Measurements from ENCODE around the gene MRPL4.

The MRPL4 gene

DNA sequence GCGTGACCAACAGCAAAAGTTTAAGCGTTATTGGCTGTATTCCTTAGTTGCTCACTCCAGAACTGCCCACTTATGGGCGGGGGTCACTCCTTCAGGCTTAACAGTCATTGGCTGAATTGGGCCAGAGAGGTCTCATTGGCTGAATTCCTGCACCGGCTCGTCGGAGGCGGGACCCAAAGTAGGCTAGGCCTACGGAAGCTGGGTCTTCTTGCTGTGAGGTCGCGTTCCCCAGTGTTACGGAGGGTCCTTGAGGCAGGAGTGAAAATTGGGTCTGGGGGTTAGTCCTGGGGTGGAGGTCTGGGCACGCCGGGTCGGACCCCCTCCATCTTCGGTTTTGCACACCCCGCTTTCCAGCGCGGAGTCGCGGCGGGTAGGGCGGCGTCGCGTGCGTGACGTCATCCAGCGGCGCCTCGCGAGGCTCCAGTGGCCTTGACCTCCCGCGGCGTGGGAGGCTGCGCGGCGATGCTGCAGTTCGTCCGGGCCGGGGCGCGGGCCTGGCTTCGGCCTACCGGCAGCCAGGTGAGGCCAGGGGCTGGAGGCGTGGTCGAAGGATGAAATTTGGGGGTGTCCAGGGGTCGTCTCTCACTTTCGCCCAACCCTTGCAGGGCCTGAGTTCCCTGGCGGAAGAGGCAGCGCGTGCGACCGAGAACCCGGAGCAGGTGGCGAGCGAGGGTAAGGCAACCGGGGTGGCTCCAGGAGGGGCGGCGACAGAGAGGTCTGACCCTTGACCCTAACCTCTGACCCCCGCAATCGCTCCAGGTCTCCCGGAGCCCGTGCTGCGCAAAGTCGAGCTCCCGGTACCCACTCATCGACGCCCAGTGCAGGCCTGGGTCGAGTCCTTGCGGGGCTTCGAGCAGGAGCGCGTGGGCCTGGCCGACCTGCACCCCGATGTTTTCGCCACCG, at the start of gene MRPL4:
TSS of gene MRPL4 (plus strand) at position 423 of the 903 bp plus-strand sequence. CDS start at position 463, 40 bp downstream.
- peak; percentile 83 to 90 for DNase-seq (ENCODE audit: extremely low read depth in 1 of 2, low read depth in 1 of 2)

DNA sequence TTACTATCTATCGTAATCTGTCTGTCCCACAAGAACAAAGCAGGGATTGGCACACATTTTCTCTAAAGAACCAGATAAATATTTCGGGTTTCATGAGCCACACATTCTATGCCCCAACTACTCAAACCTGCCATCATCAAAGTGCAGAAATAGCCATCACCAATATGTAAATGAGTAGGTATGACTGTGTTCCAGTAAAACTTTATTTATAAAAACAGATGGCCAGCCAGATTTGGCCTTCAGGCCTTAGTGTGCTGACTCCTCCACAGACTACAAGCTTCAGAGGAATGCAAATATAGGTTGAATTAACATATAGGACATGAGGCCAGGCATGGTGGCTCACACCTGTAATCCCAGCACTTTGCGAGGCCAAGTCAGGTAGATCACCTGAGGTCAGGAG, 48.3 kb upstream of the MRPL4 start:
- DNase-seq (ENCODE audit: extremely low read depth in 1 of 2, low read depth in 1 of 2), result no peak

DNA sequence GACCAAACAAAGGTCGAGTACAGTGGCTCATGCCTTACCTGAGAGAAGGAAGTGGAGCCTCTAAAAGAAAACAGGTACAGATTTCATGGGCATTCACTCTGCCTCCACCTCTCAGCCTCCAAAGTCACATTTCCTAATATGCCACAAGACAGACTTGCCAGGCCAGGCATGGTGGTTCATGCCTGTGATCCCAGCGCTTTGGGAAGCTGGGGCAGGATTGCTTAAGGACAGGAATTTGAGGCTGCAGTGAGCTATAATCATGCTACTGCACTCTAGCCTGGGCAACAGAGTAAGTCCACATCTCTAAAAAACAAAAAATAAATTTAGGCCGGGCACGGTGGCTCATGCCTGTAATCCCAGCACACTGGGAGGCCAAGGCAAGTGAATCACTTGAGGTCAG, 46.4 kb upstream of the MRPL4 start:
- DNase-seq (ENCODE audit: extremely low read depth in 1 of 2, low read depth in 1 of 2), result no peak

DNA sequence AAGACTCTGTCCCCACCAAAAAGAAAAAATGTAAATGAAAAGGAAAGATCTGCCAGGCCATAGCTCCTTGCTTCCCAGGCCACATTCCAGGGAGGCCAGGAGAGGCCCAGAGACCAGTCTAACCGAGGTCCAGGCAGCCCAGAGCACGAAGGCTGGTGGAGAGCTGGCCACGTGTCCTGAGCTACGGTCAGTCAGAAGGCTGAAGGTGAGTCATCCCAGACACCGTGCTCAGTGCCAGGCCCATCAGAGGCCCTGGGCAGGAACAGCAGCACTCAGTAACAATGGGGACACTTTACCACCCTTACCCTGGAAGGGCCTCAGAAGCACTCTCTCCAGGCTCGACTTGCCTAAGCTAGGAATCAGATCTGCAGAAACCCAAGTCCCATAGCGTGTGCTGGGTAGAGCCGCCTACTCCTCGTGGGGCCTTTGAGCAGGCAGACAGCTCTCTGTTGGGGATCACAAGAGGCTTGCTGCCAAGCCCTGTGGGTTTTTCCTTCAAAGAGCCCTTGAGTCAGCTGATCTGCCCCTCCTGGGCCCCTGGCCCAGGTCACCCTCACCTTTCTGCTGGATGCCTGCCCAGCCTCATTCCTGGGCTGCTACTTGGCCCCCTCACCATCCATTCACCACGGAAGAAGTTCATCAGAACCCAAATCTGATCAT, 45.7 kb upstream of the MRPL4 start:
- DNase-seq (ENCODE audit: extremely low read depth in 1 of 2, low read depth in 1 of 2), result no peak

DNA sequence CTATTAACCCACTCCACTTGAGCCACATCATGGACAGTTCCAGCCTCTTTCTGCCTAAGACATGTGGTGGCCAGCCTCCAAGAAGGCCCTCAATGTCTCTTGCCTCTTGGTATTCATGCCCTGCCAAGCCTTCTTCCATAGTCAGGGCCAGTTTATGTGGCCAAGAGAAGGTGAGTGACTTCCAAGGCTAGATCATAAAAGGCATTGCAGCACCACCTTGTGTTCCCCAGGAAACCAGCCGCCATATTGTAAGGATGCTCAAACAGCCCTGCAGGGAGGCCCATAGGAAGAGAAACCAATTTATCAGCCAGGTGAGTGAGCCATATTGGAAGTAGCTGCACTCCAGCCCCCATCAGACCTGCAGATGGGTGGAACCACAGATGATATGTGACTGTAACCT, 45.0 kb upstream of the MRPL4 start:
- no peak for DNase-seq (ENCODE audit: extremely low read depth in 1 of 2, low read depth in 1 of 2)

DNA sequence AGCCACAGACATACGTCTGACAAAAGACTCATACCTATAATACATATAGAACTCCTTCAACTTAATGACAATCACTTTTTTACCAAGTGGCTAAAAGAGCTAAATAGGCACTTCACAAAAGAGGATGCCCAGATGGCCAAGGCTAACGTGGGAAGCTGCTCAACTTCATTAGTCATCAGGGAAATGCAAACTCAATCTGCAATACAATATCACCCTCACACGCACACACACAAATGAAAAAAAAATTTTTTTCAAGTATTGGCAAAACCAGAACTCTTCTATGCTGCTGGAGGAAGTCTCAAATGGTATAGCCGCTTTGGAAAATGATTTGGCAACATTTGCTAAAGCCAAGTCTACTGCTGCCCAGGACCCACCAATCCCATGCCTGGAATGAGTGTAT, 42.7 kb upstream of the MRPL4 start:
- no peak for DNase-seq (ENCODE audit: extremely low read depth in 1 of 2, low read depth in 1 of 2)

DNA sequence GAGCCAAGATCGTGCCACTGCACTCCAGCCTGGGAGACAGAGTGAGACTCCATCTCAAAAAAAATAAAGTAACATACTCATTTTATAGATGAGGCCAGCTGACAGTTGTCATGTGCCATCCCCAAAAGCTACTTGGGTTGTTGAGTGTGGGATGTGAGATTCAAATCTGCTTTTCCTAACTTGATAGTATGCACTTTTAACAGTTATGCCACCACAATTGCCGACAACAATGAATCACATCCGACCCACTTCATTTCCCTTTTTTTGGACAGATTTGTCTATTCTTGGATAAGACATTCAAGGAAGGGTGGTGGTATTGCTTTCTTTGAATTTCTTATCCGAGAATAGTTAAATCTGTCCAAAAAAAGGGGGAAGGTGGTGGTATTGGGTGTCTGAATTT, 41.0 kb upstream of the MRPL4 start:
- DNase-seq (ENCODE audit: extremely low read depth in 1 of 2, low read depth in 1 of 2), result no peak

DNA sequence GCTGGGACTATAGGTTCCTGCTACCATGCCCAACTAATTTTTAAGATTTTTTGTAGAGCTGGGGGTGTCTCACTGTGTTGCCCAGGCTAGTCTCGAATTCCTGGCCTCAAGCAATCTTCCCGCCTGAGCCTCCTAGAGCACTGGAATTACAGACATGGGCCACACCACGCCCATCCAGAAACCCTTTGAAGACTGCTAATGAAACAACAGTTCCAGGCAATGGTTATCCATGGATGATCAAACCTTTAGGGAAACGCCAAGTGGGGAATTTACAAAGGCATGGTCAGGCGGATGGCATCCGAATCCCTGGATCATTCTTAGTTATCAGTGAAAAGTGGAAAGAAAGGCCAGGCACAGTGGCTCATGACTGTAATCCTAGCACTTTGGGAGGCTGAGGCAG, 40.3 kb upstream of the MRPL4 start:
- DNase-seq (ENCODE audit: extremely low read depth in 1 of 2, low read depth in 1 of 2), result no peak

DNA sequence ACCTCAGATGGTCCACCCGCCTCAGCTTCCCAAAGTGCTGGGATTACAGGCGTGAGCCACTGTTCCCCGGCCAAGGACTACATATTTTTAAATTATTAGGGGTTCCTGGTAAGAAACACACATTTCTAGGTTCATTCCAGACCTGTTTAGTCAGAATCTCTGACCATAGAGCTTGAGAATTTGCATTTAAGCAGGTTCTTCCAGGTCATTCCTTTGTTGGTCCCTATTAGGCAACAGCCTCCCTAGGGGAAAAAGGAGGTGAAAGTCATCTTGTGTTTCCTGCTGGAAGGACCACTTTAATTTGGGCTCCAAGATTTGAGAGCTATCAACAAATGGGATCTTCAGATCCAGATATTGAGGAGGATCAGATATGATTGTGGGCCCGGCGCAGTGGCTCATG, 37.2 kb upstream of the MRPL4 start:
- no peak for DNase-seq (ENCODE audit: extremely low read depth in 1 of 2, low read depth in 1 of 2)

DNA sequence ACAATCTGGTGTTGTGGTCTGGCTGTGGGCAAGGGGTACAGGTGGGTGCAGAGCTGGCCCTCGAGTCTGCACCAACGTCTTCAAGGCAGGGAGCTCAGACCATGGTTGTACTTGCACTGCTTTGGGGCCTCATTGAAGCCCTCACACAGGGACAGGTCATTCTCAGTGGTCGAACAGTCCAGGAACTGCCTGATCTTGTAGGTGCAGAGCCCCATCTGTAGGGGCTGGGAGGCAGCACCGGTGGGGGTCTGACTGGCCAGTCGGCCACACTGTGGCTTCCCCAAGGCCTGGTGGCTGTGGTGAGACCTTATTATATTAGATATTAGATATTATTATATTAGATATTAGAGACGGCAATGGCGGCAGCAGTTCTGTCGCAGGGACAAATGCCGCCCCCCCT, 34.9 kb upstream of the MRPL4 start:
- no peak for DNase-seq (ENCODE audit: extremely low read depth in 1 of 2, low read depth in 1 of 2)

DNA sequence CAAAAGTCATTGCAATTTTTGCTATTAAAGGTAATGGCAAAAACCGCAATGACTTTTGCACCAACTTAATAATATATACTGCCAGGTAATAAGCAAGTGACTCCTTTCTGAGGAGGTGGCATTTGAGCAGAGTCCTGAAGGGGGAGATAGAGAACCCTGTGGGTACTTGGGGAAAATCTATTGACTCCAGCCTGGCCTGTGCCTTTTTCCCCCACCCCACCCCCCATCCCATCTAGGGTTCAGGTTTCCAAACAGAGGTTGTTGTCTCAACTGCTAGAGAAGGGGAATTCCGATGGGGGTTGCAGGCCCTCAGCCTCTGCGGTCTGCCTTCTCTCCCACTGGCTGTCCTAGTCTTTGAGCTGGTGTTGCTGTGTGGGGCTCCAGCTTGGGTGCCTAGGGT, 32.3 kb upstream of the MRPL4 start:
- DNase-seq (ENCODE audit: extremely low read depth in 1 of 2, low read depth in 1 of 2), result no peak

DNA sequence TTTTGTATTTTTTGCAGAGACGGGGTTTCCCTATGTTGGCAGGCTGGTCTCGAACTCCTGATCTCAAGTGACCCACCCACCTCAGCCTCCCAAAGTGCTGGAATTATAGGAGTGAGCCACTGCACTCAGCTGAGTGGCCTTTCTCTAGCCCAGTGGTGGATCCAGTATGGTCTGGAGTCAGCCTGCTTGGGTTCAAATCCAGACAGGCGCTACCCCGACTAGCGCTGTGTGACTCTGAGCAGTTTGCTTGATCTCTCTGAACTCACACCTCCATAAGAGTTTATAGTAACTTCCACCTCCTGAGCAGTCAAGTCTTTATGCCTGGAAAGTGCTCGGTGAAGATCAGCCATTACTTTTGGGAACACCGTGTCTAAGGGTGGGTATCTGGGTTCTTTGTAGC, 31.3 kb upstream of the MRPL4 start:
- DNase-seq (ENCODE audit: extremely low read depth in 1 of 2, low read depth in 1 of 2), result no peak

DNA sequence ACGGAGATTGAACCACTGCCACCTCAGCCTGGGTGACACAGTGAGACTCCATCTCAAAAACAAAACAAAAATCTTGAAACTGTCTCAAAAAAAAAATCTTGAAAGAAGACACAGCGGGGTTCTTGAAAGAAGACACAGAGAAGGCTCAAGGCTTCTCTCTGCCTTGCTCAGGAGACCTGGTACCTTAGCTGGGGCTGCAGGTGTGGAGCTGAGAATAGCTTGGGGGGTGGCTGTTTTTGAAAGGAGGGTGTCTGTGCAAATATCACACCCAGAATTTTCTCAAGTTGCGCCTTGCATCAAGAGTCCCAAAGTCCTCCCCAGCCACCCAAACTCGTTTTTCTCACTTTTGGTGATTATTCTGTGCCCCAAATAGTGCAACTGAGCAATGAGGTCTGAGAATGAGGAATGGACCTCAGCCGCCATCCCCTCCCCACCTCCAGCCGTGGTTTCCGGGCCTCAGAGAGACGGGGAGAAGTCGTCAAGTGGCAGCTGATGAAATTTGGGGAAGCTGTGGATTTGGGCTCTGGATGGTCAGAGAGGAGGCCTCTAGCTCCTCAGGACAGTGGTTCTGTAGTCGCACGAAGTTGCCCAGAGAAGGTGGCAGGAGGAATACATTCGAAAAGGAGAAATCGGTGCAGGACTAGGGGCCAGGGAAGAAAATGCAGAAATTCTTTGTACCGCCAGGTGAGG, 29.7 kb upstream of the MRPL4 start:
- DNase-seq (ENCODE audit: extremely low read depth in 1 of 2, low read depth in 1 of 2), result no peak

DNA sequence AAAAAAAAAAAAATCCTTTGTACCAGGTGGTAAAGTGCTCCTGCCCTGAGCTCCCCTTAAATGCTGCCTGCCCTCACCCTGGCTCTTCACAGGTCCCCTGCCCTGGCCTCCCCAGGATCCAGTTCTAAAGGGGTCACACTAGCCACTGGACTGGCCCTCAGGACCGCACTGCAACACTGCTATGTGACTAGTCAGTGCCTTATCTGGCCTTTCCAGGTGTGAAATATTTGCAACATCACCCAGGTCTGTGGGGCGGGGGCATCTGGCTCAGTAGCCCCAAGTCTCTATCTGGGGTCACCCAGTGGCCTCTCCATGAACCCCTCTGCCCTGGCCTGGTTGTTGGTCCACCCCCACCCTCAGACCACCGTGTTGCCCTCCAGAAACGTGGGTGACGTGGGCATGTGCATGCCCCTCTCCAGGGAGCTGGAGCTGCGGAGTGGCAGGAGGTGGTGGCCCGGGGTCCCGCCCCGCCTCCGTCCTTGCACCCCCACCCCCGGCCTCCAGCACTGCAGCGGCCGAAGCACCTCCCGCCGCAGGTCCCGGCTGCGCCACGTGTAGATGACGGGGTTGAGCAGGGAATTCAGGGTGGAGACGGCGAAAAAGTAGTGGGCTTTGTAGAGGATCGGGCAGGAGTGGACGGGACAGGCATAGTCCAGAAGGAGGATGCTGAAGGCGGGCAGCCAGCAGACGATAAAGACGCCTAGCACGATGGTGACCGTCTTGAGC, 28.4 kb upstream of the MRPL4 start:
- DNase-seq (ENCODE audit: extremely low read depth in 1 of 2, low read depth in 1 of 2), result no peak

DNA sequence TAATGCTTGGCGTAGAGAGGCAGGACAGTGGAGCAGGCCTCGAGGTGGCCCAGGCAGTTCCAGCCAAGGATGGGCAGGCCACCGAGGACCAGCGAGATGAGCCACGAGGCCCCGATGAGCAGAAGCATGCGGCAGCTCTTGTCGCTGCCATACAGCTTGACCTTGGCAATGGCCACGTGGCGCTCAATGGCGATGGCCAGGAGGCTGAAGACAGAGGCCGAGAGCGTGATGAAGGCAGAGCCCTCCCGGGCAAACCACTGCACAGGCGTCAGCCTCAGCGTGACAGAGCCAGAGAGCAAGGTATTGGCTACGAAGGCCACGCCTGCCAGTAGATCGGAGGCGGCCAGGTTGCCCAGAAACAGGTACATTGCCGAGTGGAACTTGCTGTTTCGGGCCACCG, 27.7 kb upstream of the MRPL4 start:
- DNase-seq (ENCODE audit: extremely low read depth in 1 of 2, low read depth in 1 of 2), result no peak

DNA sequence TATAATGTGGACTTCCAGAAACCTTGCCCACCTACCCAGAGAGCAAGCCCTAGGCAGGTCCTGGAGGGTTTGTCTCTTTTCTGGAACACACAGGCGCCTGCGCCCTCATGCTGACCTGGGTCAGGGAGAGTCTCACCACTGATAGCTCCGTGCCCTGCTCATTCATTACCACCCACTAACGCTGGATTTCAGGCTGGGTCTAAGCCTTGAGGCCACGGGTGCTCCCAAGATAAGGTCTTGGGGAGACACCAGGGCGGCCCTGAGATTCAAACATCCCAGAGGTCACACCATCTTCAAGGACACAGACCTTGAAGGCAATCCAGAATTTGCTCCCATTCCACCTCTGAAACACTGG, 26.0 kb upstream of the MRPL4 start:
- no peak for DNase-seq (ENCODE audit: extremely low read depth in 1 of 2, low read depth in 1 of 2)

DNA sequence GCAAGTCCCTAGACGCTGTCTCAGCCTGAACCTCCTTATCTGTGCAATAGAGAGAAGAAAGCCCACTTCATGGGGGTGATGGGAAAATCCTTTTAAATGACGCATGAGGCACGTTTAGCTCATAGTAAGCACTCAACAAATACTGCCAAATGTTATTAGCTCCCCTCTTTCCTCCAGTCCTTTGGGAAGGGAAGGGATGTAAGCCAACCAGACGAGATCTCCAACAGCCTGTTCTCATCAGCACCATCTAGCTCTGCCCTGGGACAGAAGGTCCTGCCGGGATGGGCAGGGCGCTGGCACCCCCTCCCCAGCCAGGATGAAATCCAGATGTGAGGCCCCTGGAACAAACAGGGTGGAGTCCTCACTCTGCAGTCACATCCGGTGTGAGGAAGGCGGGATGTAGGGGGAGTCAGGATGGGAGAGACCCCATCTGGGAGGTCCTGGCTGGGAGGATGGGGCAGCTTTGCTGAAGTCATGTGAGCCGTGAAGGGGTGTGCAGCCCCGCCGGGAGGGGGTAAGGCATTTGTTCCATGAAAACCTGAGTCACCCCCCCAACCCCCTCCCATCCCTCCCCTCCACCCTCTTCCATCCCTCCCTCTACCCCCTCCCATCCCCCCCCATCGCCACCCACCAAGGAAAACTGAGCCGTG, 25.5 kb upstream of the MRPL4 start:
- no peak for DNase-seq (ENCODE audit: extremely low read depth in 1 of 2, low read depth in 1 of 2)

DNA sequence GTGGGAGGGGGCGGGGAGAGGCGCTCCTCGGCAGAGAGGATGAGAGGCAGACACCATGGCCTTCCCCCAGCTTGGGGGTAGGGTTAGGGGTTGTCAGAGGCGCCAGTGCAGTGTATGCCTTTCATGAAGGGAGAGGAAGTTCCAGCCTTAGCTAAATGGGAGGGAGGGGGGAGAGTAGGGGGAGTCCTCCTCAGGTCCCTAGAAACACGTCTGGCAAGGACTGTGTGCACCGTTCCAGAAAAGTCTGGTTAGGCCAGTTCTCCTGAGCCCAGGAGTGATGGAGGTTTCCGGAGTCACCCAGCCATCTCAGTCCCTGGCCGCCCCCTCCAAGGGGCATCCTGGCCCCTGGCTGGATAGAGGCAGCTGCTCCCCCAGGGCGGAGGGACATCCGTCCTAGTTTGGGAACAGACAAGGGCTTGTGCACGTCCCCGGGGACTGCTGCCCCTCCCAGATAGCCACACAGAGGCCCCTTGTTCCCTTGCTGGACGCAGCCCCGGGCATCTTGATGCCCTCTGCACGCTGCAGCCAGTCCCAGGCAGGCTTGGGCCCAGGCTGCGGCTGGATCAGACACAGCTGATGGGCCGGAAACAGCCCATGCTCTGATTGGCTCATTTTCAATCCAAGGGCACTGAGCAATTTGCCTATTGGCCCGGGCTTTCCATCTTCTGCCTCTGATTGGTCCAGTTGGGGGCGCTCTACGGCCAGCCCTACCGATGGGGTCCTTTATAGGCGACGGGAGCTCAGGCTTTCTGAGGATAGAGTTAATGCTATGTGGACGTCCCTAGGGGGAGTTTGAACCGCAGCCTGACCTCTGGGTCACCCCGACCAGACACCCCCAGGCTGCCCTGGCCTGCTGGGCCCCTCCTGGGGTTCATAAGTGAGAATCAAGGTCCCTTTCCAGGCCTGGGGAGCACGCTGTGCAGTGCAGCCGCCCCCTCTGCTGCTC, 24.7 kb upstream of the MRPL4 start:
- DNase-seq (ENCODE audit: extremely low read depth in 1 of 2, low read depth in 1 of 2), result no peak

DNA sequence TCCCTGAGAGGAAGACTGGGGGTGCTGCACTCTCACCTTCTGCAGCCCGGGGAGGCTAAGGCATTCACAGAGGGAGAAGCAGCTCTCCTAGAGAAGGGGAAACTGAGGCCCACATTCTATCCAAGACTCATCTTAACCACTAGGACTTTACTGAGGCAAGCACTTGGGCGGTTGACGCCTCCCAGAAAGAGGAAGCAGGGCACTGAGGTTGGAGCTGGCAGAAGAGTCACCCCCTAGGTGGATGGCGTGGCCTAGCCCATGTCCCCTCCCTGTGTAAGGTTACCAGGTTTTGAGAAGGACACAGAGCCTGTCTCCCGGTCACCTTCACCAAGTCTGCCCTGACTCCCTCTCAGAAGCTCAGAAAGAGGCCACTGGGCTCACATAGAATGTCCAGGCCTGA, 23.6 kb upstream of the MRPL4 start:
- DNase-seq (ENCODE audit: extremely low read depth in 1 of 2, low read depth in 1 of 2), result no peak

DNA sequence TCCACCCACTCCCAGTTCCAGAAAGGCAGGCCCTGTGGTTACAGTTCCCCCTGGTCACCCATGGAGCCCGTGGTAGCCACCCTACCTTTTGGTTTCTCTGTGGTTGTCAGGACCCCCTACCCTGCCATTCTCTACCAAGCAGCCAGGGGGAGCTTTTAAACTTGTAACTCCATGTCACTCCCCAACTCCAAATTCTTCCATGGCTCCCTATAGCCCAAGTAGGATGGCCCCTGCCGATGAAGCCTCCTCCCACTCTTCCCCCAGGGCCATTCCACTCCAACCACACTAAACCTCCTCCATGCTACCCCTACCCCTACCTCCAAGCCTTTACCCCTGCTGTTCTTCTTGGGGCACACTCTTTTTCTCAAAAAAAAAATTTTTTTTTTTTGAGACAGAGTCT, 23.1 kb upstream of the MRPL4 start:
- no peak for DNase-seq (ENCODE audit: extremely low read depth in 1 of 2, low read depth in 1 of 2)

Measured in activated CD8-positive, alpha-beta memory T cell treated with anti-CD3 and anti-CD28 coated beads for 1 hour (primary cell).